ENCODE data around the gene ANKS1A. TPM values are rescaled to one million over a fixed set of nuclear protein-coding genes. Genes with fewer than 3 reads are reported as not detected.

The ANKS1A gene
- total RNA-seq, 8 experiments from 2014 or later: 19.7 to 46.3 (median 30.9) TPM

DNA sequence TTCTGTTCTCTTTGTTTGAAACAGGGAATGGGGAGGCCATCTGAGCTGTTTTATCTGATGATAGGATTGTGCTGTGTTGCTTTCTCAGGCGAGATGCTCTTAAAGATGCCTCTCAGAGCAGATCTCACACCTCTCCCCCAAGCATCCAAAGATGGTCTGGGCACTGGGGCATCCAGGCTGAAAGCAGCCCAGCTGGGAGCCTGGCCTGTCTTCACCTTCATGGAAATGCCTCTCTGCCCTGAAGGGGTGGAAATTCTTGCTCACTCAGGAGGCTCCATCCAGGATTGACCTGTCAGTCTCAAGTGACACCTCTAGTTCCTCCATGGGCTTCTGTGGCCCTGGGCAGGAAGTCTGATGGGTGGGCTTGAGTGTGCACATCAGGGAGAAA lies 165.7 kb downstream of the ANKS1A start:
- in situ Hi-C loops (cut with MboI; ENCODE audit: low pct_unique_long_range_greater_than_20kb in 2 of 9, low sequenced_read_pairs in 9 of 9, unreplicated experiment in 9 of 9): no loop called here
- H3K4me1 ChIP-seq (replicated peaks in 1 of 2): peaks cover 52 to 62% of the 10 kb centered on the region in 2 donors
- peak overlapping the region in 1 of 2 donors; percentile 69 for H3K27ac ChIP-seq
- ATAC-seq (replicated peaks in 6 of 8): no peak
- WGBS, 10 experiments: 80 to 100% methylated on average over 1 of the region's 1 CpG; no CpG with 5 or more reads in 8 of the 10 experiments
- H3K4me3 ChIP-seq: no peak overlapping the region

DNA sequence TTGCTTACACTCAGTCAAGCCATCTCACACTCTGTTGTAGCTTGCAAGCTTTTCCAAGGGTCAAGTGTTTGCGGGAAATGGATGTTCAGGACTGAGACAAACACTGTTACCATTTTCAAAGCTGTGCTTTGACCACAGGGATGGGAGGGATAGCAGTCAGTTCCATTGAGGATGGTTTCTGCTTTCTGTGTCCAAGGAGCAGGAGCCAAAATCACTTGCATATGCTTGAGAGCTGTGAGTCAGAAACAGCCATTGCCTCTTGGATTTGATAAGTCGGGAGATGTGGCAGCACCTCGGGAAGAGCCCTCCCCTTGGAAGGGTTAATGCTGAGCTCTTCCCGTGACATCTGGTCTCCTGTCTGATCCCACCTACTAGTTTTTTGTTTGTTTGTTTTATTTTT lies 166.8 kb downstream of the ANKS1A start:
- peak in 2 of 8 experiments; percentile 3 to 9 for ATAC-seq (replicated peaks in 6 of 8)
- H3K27ac ChIP-seq: no peak overlapping the region
- H3K4me3 ChIP-seq: no peak overlapping the region
- WGBS, 10 experiments: 20 to 97% (median 88%) methylated on average over 1 to 4 of the region's 4 CpGs; no CpG with 5 or more reads in 3 of the 10 experiments
- peaks cover 54 to 64% of the 10 kb centered on the region in 2 donors for H3K4me1 ChIP-seq (replicated peaks in 1 of 2)
- in situ Hi-C loops (cut with MboI; ENCODE audit: low pct_unique_long_range_greater_than_20kb in 2 of 9, low sequenced_read_pairs in 9 of 9, unreplicated experiment in 9 of 9): no loop called here

DNA sequence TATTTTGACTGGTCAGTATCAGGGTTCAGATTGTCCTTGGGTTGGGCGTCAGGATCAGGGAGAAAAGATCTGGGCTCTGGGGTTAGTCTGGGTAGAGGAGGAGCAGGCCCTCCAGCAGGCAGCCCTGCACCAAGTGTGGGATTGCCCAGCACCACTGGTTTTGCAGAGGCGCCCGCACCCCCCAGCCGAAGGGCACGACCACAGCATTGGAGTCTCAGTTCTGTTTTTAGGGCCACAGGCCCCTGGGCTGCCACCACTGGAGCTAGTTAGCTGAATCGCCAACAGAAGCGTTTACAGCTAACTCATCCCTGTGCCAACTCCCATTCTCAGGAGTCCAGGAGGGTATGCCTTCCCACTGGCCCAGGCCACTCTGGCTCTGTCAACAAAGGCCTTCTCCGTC lies 167.9 kb downstream of the ANKS1A start:
- Histone ChIP-seq H3K4me3 (no peak overlapping the region), H3K27ac (peak overlapping the region; percentile 85 to 96), H3K4me1 (replicated peaks in 1 of 2) (peaks cover 54 to 75% of the 10 kb centered on the region in 2 donors)
- no peak for ATAC-seq (replicated peaks in 6 of 8)
- in situ Hi-C loops (cut with MboI; ENCODE audit: low pct_unique_long_range_greater_than_20kb in 2 of 9, low sequenced_read_pairs in 9 of 9, unreplicated experiment in 9 of 9): no loop called here
- 80 to 94% (median 83%) methylated on average over 1 to 6 of the region's 8 CpGs; no CpG with 5 or more reads in 6 of the 10 experiments for WGBS, 10 experiments

DNA sequence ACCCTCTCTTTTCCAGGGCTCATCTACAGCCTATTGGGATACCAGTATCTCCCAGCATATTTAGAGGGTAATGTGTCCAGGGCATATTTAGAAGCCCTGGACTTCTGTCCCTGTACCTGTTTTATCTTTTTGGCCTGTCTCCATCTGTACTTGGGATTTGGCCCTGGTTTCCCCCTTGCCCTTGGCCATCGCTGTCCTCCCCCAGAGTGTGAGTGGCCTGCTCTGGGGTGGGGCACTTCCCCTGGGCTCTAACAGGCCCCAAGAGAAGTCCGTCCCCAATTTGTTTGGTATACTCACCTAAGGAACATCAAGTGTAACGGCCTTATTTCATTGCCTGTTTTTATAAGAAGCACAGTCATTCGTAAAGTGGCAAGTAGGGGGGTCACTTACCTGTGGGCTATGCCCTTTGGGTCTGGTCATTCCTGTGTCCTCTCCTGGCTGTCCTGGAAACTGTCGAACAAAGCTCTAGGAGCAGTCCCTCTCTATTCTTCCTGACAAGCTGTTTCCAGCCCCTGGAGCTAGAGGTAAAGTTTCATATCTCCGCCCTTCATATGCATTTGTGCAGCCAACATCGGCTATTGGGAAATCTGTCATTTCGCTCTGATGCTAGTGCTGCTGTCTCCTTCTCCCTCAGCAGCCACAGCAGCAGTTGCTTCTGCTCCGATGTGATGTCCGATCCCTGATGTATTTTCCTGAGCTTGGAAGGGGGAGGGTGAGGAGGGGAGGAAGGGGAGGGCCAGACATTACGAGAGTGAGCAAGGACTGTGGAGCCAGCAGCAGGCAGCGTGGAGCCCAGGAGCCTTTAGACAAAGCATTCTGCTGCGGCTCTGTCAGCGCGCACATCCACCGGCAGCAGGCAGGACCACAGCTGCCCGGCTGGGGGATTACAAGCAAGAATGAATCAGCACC lies 168.6 kb downstream of the ANKS1A start:
- WGBS, 10 experiments: 20 to 100% (median 59%) methylated on average over 1 to 11 of the region's 17 CpGs
- peaks cover 50 to 73% of the 10 kb centered on the region in 2 donors for H3K4me1 ChIP-seq (replicated peaks in 1 of 2)
- in situ Hi-C loops (cut with MboI; ENCODE audit: low pct_unique_long_range_greater_than_20kb in 2 of 9, low sequenced_read_pairs in 9 of 9, unreplicated experiment in 9 of 9): no loop called here
- peak; percentile 72 to 91 (median 87) for ATAC-seq (replicated peaks in 6 of 8)
- H3K27ac ChIP-seq: peak overlapping the region; percentile 85 to 96
- H3K4me3 ChIP-seq: peak overlapping the region in 3 of 5 donors; percentile 7 to 24 (median 24)

DNA sequence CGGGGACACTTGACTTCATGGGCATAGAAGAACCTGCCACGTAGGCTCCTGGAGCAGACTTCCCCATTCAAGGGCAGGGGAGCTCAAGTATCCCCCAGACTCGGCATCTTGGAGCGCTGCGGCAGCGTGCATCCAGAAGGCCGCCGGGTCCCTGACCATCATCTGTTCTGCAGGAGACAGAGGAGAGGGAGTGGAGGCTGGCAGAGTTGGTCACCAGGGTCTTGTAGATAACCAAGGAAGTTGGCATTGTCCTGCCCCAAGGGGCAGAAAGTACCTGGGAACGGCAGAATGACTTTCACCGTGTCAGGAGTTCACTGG lies 169.3 kb downstream of the ANKS1A start:
- in situ Hi-C loops (cut with MboI; ENCODE audit: low pct_unique_long_range_greater_than_20kb in 2 of 9, low sequenced_read_pairs in 9 of 9, unreplicated experiment in 9 of 9): no loop called here
- H3K27ac ChIP-seq: peak overlapping the region; percentile 85 to 96
- H3K4me3 ChIP-seq: peak overlapping the region in 3 of 5 donors; percentile 7 to 24 (median 24)
- peaks cover 44 to 67% of the 10 kb centered on the region in 2 donors for H3K4me1 ChIP-seq (replicated peaks in 1 of 2)
- WGBS, 10 experiments: 50 to 100% (median 90%) methylated on average over 1 to 3 of the region's 10 CpGs; no CpG with 5 or more reads in 3 of the 10 experiments
- ATAC-seq (replicated peaks in 6 of 8): no peak

DNA sequence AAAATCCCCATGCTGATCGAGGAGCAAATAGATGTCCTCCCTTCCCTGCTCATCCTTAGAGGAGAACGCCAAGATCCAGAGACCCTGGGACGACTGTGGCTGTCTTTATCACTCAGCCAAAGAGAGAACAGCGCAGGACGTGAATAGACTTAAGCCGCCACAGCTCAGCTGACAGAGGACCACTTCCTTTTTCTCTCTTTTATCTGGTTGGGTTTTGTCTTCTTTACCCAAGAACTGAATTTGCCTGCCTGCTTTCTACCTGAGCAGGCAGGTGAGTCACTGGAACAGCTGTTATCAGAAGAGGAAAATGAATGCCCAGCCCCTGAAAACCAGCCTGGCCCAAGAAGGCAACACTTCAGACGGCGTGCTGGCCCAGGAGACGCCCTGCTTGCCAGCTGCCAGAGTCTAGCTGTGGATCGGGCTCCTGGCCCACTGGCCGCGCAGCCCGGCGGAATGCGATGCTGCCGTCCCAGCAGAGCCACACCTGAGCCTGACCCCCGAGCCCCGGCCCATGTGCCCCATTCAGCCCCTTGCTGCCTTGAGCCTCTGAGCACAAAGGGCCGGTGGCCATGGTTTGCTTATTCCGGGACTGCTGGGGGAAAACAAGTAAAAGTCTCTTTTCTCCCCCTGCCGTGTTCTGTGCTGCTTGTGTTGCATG lies 169.9 kb downstream of the ANKS1A start:
- in situ Hi-C loops (cut with MboI; ENCODE audit: low pct_unique_long_range_greater_than_20kb in 2 of 9, low sequenced_read_pairs in 9 of 9, unreplicated experiment in 9 of 9): no loop called here
- 54 to 100% (median 80%) methylated on average over 1 to 7 of the region's 21 CpGs; no CpG with 5 or more reads in 1 of the 10 experiments for WGBS, 10 experiments
- Histone ChIP-seq H3K27ac (peak overlapping the region; percentile 85 to 96), H3K4me3 (peak overlapping the region in 2 of 5 donors; percentile 24), H3K4me1 (replicated peaks in 1 of 2) (peaks cover 39 to 60% of the 10 kb centered on the region in 2 donors)
- ATAC-seq (replicated peaks in 6 of 8): no peak

DNA sequence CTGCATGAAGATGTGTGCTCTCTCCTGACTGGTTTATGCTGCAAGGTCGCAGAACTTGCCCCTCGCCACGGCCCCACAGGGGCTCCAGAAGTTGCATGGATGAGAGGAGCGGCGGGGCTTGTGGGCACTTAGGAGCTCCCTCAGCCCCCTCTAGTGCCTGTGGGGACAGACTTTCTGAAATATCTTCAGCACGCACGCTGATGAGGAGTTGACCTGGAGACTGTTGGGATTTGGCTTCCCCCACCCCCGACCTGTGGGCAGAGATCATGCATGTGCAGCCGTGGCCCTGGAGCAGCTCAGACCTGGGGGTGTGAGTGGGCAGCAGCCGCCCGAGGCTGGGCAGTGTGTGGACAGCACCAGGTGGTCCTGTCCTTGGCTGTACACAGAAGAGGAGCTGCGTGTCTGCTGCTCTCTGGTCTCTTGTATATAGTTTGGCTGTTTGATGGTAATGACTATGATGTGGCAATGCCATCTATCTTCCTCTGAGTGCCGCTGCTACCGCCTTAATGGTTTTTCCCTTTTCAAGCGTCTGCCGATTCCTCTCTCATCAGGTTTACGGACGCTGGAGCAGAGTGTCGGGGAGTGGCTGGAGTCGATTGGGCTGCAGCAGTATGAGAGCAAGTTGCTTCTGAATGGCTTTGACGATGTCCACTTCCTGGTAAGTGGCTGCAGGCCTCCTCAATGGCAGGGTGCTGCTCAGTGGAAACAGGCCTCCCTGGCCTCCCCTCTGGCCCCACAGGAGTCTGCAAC lies 170.7 kb downstream of the ANKS1A start:
- ATAC-seq (replicated peaks in 6 of 8): peak in 5 of 8 experiments; percentile 49 to 68 (median 58)
- H3K4me1 ChIP-seq (replicated peaks in 1 of 2): peaks cover 38 to 53% of the 10 kb centered on the region in 2 donors

DNA sequence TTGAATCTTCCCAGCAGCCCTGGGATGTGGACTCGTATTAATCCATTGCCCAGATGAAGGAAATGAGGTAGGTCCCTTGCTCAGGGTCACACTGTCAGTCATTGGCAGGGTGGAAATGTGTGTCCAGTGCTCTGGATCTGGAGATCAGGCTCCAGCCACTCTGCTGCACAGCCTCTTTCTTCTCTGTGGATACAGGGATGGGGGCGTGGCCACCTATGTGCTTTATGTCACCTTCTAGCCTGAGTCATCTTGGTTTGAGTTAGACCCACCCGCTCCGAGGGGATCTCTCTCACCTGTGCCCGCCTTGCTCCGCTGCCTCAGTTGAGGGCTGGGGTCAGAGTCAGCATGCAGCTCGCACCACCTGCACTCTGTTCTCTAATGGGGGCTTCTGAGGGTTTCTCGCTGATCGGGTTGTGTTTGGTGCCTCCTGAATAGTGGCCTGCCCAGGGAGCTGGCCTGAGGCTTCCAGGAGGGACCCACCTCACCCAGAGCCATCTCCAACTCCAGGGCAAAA lies 172.1 kb downstream of the ANKS1A start:
- Histone ChIP-seq H3K27ac (no peak overlapping the region), H3K4me3 (no peak overlapping the region), H3K4me1 (replicated peaks in 1 of 2) (peaks cover 38 to 53% of the 10 kb centered on the region in 2 donors)
- ATAC-seq (replicated peaks in 6 of 8): no peak
- in situ Hi-C loops (cut with MboI; ENCODE audit: low pct_unique_long_range_greater_than_20kb in 2 of 9, low sequenced_read_pairs in 9 of 9, unreplicated experiment in 9 of 9): no loop called here
- WGBS, 10 experiments: 83 to 100% (median 100%) methylated on average over 2 to 4 of the region's 9 CpGs; no CpG with 5 or more reads in 4 of the 10 experiments

More for the DNA sequence above, 170.7 kb downstream of the ANKS1A start:
- peak overlapping the region; percentile 37 to 96 for H3K27ac ChIP-seq
- in situ Hi-C loops (cut with MboI; ENCODE audit: low pct_unique_long_range_greater_than_20kb in 2 of 9, low sequenced_read_pairs in 9 of 9, unreplicated experiment in 9 of 9): no loop called here
- WGBS, 10 experiments: 0 to 83% (median 71%) methylated on average over 1 to 14 of the region's 21 CpGs; no CpG with 5 or more reads in 2 of the 10 experiments
- H3K4me3 ChIP-seq: peak overlapping the region in 2 of 5 donors; percentile 24

DNA sequence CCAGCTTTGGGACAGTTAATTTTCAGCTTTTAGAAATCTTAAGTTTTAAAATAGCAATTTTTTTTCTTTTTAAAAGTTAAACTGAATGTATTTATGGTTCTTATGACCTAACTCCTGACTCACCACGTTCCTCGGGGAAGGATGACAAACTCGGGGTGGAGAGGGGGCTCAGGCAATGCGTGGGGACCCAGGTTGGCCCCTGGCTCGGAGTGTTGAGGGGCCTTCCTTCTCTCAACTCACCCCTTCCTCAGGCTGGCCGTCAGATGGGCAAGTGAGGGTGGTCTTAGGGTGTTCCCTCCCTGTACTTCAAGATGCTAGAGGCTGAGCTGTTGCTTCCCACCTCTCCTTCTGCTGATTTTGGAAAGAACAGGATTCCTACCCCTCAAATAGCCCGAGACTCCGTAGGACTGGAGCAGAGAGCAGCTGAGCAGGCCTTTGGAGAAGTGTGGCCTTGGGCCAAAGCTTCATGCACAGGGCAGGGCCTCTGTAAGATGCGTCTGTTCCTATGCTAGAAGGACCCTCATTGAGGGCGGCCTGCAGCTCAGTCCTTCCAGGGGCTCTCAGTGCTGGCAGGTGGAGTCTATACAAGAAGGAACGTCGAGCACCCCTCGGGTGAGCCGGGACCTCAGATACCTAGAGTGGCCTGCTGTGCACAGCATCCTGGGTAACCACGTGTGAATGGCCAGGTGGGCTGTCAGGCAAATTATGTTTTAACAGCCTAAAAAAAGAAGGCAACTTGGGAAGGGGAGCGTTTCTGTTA lies 172.8 kb downstream of the ANKS1A start:
- H3K4me3 ChIP-seq: no peak overlapping the region
- no peak for ATAC-seq (replicated peaks in 6 of 8)
- H3K27ac ChIP-seq: no peak overlapping the region
- in situ Hi-C loops (cut with MboI; ENCODE audit: low pct_unique_long_range_greater_than_20kb in 2 of 9, low sequenced_read_pairs in 9 of 9, unreplicated experiment in 9 of 9): no loop called here
- 0 to 100% (median 85%) methylated on average over 1 to 6 of the region's 16 CpGs; no CpG with 5 or more reads in 3 of the 10 experiments for whole genome bisulfite sequencing, 10 experiments
- peaks cover 38 to 53% of the 10 kb centered on the region in 2 donors for H3K4me1 ChIP-seq (replicated peaks in 1 of 2)

DNA sequence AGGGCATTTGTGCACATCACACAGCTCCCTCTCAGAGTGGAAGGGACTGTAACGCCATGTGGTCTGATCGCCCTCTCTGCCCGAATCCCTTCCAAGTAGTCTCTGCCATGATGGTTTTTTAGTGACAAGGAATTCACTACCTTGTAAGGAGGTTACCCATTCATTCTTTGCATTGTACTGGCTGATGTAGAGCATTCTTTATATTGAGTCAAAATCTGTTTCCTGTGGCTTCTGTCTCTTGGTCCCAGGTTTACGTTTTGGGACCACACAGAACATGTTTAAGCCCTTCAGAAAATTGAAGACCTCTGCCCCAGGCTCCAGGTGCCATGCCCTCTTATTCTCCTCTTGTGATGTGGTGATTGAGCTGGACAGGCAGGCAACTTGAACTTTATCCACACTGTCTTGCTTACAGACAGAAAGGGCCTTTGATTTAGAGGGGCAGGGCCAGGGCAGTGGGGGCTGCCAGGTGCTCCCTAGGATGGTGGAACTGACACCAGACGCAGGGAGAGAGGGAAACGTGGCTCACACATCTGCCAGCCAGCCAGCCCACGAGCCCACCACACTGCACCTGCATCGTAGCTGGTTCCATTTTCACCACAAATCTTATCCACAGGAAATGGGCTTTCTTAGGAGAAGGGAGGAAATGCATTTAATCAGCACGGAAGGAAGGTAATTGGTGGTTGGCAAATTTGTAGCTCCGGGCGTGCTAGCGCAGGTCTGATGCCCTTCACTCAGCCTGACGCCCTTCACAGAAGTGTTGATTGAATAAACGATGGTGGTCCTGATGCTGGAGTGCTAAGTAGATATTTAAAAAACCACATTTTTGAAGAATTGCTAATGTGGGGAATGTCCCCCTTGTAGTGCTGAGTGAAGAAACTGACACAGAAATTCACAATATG lies 173.9 kb downstream of the ANKS1A start:
- WGBS, 10 experiments: 67 to 100% (median 94%) methylated on average over 1 to 6 of the region's 14 CpGs; no CpG with 5 or more reads in 2 of the 10 experiments
- Histone ChIP-seq H3K4me1 (replicated peaks in 1 of 2) (peaks cover 29 to 42% of the 10 kb centered on the region in 2 donors), H3K27ac (no peak overlapping the region), H3K4me3 (no peak overlapping the region)
- ATAC-seq (replicated peaks in 6 of 8): no peak
- in situ Hi-C loops (cut with MboI; ENCODE audit: low pct_unique_long_range_greater_than_20kb in 2 of 9, low sequenced_read_pairs in 9 of 9, unreplicated experiment in 9 of 9): no loop called here

DNA sequence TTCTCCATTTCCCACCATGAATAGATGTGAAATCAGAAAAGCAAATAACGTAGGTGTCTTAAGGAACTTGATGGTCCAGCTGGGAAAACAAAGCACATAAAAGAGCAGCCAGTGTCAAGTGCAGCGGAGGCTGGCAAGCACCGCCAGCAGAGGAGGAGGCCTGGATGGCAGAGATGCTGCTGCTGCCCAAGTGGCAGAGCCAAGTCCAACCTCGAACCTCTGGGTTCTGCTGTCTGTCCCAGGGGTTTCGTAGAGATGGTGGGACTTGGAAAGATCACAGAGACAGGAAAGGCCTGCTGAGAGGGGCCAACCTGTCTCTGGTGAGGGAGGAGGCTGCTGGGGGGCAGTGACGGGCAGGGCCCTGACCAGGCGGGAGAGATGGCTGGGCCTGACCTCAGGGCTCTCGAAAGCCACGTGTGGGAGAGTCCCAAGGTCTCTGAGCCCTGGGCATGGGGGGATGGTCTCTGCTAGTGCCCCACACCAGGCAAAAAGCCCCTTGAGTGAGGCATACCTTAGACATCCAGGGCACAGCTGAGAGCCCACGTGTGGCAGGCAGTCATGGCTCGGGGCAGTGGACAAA lies 174.7 kb downstream of the ANKS1A start:
- no peak overlapping the region for H3K27ac ChIP-seq
- H3K4me3 ChIP-seq: no peak overlapping the region
- peaks cover 21 to 36% of the 10 kb centered on the region in 2 donors for H3K4me1 ChIP-seq (replicated peaks in 1 of 2)
- in situ Hi-C loops (cut with MboI; ENCODE audit: low pct_unique_long_range_greater_than_20kb in 2 of 9, low sequenced_read_pairs in 9 of 9, unreplicated experiment in 9 of 9): no loop called here
- ATAC-seq (replicated peaks in 6 of 8): no peak
- whole genome bisulfite sequencing, 10 experiments: 69 to 100% (median 89%) methylated on average over 1 to 11 of the region's 11 CpGs; no CpG with 5 or more reads in 2 of the 10 experiments
